BJ (cell line): Measurements from ENCODE around the gene FANCG. TPM values are rescaled to one million over a fixed set of nuclear protein-coding genes. Genes with fewer than 3 reads are reported as not detected.

Experiments used
- CTCF ChIA-PET: fragments of 350-600 bp; formaldehyde crosslinking; extraction: SDS; loops from one replicate; lab custom pipeline; 2021; ENCODE audit warnings: antibody characterized with exemption, inconsistent platforms; lab: Yijun Ruan, JAX
- POLR2A ChIA-PET: fragments of 300-600 bp; sonication (Branson Sonifier 250); formaldehyde crosslinking; extraction: SDS; loops from one replicate; lab custom pipeline; 2021; ENCODE audit warnings: antibody characterized with exemption; lab: Charles Lee
- DNase-seq: peaks from one replicate; pipeline ENCODE4 v3.0.0-alpha.2; 2011; ENCODE audit warnings: low read depth
- H3K27me3 ChIP-seq: 2 replicates; pipeline ENCODE4 v1.6.0; 2011; ENCODE audit warnings: low read length; ENCODE audit not compliant: control insufficient read depth, insufficient read depth
- H3K36me3 ChIP-seq: 2 replicates; pipeline ENCODE4 v1.5.1; 2011; ENCODE audit warnings: low read length; ENCODE audit not compliant: control insufficient read depth, insufficient read depth
- H3K4me3 ChIP-seq: 2 replicates; pipeline ENCODE4 v1.5.1; 2011; ENCODE audit warnings: low read depth, mild to moderate bottlenecking, control low read depth, low read length
- CTCF ChIP-seq: IDR thresholded peaks from 2 replicates; pipeline ENCODE4 v1.5.1; 2011; ENCODE audit warnings: low read depth, mild to moderate bottlenecking, control low read depth, inconsistent platforms, low read length, moderate library complexity; ENCODE audit not compliant: insufficient read depth
- polyA plus RNA-seq: library from polyadenylated mRNA; depleted of rRNA; stranded (reverse); fragments of >200 nt; gene quantifications from 2 replicates; pipeline ENCODE4 v1.2.3, GENCODE V29; 2011; rRNA removed
- small RNA-seq: library from RNA; depleted of rRNA; stranded (forward); fragments of <200 nt; gene quantifications from one replicate; pipeline ENCODE3, GENCODE V24; 2012; ENCODE audit warnings: low replicate concordance, low read depth; ENCODE audit not compliant: insufficient read length

FANCG gene
- polyA plus RNA-seq, 1 experiment, result 13.6 TPM

GRCh38 chr9:35027374-35027773 is 52.4 kb downstream of the FANCG start:
- H3K4me3 ChIP-seq, result no peak overlapping the region
- H3K27me3 ChIP-seq, result no peaks in the 10 kb centered on the region
- CTCF ChIA-PET, result interaction anchor here (1.6 to 6.0 kb wide), 3 partner anchors 9 to 23 kb away, joined by 4 to 21 read pairs (median 7); no protein-coding TSS in a partner anchor
- POLR2A ChIA-PET, result interaction anchor here (0.6 to 0.8 kb wide), 2 partner anchors 9 to 306 kb away, joined by 3 read pairs; no protein-coding TSS in a partner anchor
- peaks cover 2% of the 10 kb centered on the region; the same call in 1 of the 2 replicates for H3K36me3 ChIP-seq
- no peak for DNase-seq
- no peak for TF ChIP-seq CTCF

- Histone ChIP-seq H3K27me3 (no peaks in the 10 kb centered on the region), H3K36me3 (peaks cover 2% of the 10 kb centered on the region; the same call in 1 of the 2 replicates), H3K4me3 (no peak overlapping the region)
- no peak for TF ChIP-seq CTCF
- ChIA-PET POLR2A (interaction anchor here (0.6 kb wide), 1 partner anchor 10 kb away, joined by 5 read pairs; no protein-coding TSS in a partner anchor), CTCF (interaction anchor here (0.9 to 6.0 kb wide), 2 partner anchors 24 kb away, joined by 3 to 21 read pairs; no protein-coding TSS in a partner anchor)
- DNase-seq, result no peak
Measured at GRCh38 chr9:35026671-35027070, 53.1 kb downstream of the FANCG start.

Small RNAs within 50 kb of the gene (small RNA-seq; reads per million reads assigned to genes)
- not detected for gene RN7SL338P

Other genes with a start within 250 kb of the FANCG start
- 0.02 and 0.09 TPM in 2 replicates for gene PHF24, start 121.7 kb downstream of the FANCG start, polyA plus RNA-seq
- gene DNAJB5, start 90.2 kb downstream of the FANCG start, polyA plus RNA-seq, result 5.2 and 6.1 TPM in 2 replicates
- gene VCP, start 7.3 kb downstream of the FANCG start, polyA plus RNA-seq, result 305 and 333 TPM in 2 replicates
- 18.7 and 26.9 TPM in 2 replicates for gene PIGO, start 16.6 kb upstream of the FANCG start, polyA plus RNA-seq
- gene STOML2, start 23.2 kb upstream of the FANCG start, polyA plus RNA-seq, result 134 and 170 TPM in 2 replicates
- gene ATOSB, start 35.9 kb upstream of the FANCG start, polyA plus RNA-seq, result 41.0 and 51.0 TPM in 2 replicates
- 13.2 and 13.3 TPM in 2 replicates for gene UNC13B, start 82.1 kb upstream of the FANCG start, polyA plus RNA-seq